Measurements from ENCODE around the gene CCDC148. TPM values are rescaled to one million over a fixed set of nuclear protein-coding genes. Genes with fewer than 3 reads are reported as not detected.

CCDC148 gene
- total and polyA plus RNA-seq, 4 donors, result 0.02 to 0.42 (median 0.31) TPM

DNA sequence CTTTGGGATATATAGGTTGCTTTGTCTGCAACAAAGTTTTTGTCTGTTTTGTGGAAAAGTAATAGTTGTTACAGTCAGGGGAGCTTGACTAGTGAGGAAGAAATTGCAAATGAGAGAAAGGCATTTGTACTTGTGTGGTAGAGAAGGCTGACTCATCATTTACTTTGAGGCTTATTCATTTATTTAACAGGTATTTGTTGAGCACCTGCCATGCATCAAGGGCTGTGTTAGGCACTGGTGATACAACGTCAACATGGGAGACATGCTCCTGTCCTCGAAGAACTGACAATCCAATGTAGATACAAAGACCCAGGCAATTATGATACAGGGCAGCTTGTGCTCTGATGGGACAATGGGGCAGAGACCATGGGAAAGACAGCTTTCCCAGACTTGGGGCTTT, 275.4 kb downstream of the CCDC148 start:
- Histone ChIP-seq H3K9ac (ENCODE audit: low read depth in 1 of 2, low read length in 2 of 2) (no peak overlapping the region), H3K27ac (ENCODE audit: low read depth in 1 of 2, low read length in 2 of 2) (no peak overlapping the region)
- WGBS, result 86% methylated on average over 2 of the region's 2 CpGs

DNA sequence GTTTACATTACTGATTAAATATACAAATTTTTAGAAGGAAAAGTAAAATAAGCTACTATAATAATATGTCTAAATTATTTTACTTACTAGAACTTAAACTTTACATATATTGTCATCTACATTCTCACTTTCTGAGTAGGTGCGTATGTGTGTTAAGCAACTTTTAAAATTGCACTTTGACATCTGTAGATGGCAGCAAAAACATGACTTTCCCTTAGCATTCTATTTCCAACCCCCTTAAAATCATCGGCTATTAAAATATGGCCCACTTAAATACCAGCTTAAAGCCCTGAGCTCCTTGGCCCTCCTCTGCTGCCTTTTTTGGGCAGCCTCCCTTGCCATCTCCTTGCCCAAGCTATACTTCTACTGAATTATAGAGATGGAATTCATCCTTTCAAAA, 276.9 kb downstream of the CCDC148 start:
- H3K9ac ChIP-seq (ENCODE audit: low read depth in 1 of 2, low read length in 2 of 2), result no peak overlapping the region
- H3K4me1 ChIP-seq (ENCODE audit: control insufficient read depth in 4 of 4, insufficient read depth in 4 of 4, low read length in 3 of 4), result peaks cover 0 to 2% (median 0%) of the 10 kb centered on the region in 4 donors
- WGBS, result 34% methylated on average over 2 of the region's 2 CpGs
- H3K36me3 ChIP-seq (ENCODE audit: control insufficient read depth in 4 of 4, insufficient read depth in 3 of 4, low read depth in 1 of 4, low read length in 3 of 4), result no peaks in the 10 kb centered on the region
- H3K4me3 ChIP-seq (ENCODE audit: low read depth in 1 of 3, low read length in 3 of 3), result no peak overlapping the region
- DNase-seq (ENCODE audit: low spot score), result no peak
- no peaks in the 10 kb centered on the region for H3K9me3 ChIP-seq (ENCODE audit: control insufficient read depth in 4 of 4, low read length in 3 of 4)
- H3K27ac ChIP-seq (ENCODE audit: low read depth in 1 of 2, low read length in 2 of 2), result no peak overlapping the region
- no peaks in the 10 kb centered on the region for H3K27me3 ChIP-seq (ENCODE audit: control insufficient read depth in 4 of 4, insufficient read depth in 4 of 4, low read length in 3 of 4)
- TF ChIP-seq GABPA (IDR thresholded peaks at IDR 0.05 in 1 of 2, conservative IDR thresholded peaks at IDR 0.05 in 1 of 2) (no peak), SP1 (IDR thresholded peaks at IDR 0.05) (no peak), RXRA (IDR thresholded peaks at IDR 0.05) (no peak), TAF1 (conservative IDR thresholded peaks at IDR 0.05) (no peak), HNF4A (conservative IDR thresholded peaks at IDR 0.05) (peak; percentile 11 to 45), RAD21 (IDR thresholded peaks at IDR 0.05) (peak; percentile 82 to 86), FOXA2 (IDR thresholded peaks at IDR 0.05) (no peak), EGR1 (IDR thresholded peaks at IDR 0.05; ENCODE audit: low read depth in 2 of 2) (no peak), HNF4G (IDR thresholded peaks at IDR 0.05) (no peak), NR2F2 (IDR thresholded peaks at IDR 0.05) (no peak), JUND (IDR thresholded peaks at IDR 0.05) (no peak), YY1 (IDR thresholded peaks at IDR 0.05) (no peak), FOXA1 (IDR thresholded peaks at IDR 0.05) (no peak)
- TF ChIP-seq, protein P1, sequence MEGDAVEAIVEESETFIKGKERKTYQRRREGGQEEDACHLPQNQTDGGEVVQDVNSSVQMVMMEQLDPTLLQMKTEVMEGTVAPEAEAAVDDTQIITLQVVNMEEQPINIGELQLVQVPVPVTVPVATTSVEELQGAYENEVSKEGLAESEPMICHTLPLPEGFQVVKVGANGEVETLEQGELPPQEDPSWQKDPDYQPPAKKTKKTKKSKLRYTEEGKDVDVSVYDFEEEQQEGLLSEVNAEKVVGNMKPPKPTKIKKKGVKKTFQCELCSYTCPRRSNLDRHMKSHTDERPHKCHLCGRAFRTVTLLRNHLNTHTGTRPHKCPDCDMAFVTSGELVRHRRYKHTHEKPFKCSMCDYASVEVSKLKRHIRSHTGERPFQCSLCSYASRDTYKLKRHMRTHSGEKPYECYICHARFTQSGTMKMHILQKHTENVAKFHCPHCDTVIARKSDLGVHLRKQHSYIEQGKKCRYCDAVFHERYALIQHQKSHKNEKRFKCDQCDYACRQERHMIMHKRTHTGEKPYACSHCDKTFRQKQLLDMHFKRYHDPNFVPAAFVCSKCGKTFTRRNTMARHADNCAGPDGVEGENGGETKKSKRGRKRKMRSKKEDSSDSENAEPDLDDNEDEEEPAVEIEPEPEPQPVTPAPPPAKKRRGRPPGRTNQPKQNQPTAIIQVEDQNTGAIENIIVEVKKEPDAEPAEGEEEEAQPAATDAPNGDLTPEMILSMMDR (IDR thresholded peaks at IDR 0.05; ENCODE audit: low read depth, low read length, missing input control), result peak; percentile 37
- TF ChIP-seq, protein P2, sequence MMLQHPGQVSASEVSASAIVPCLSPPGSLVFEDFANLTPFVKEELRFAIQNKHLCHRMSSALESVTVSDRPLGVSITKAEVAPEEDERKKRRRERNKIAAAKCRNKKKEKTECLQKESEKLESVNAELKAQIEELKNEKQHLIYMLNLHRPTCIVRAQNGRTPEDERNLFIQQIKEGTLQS (IDR thresholded peaks at IDR 0.05), result no peak
- TF ChIP-seq, protein P3, sequence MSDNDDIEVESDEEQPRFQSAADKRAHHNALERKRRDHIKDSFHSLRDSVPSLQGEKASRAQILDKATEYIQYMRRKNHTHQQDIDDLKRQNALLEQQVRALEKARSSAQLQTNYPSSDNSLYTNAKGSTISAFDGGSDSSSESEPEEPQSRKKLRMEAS (IDR thresholded peaks at IDR 0.05), result no peak

More for the DNA sequence above, 275.4 kb downstream of the CCDC148 start:
- no peaks in the 10 kb centered on the region for H3K27me3 ChIP-seq (ENCODE audit: control insufficient read depth in 4 of 4, insufficient read depth in 4 of 4, low read length in 3 of 4)
- no peaks in the 10 kb centered on the region for H3K36me3 ChIP-seq (ENCODE audit: control insufficient read depth in 4 of 4, insufficient read depth in 3 of 4, low read depth in 1 of 4, low read length in 3 of 4)
- no peaks in the 10 kb centered on the region for H3K9me3 ChIP-seq (ENCODE audit: control insufficient read depth in 4 of 4, low read length in 3 of 4)
- no peak overlapping the region for H3K4me3 ChIP-seq (ENCODE audit: low read depth in 1 of 3, low read length in 3 of 3)
- no peak for DNase-seq (ENCODE audit: low spot score)
- peaks cover 0 to 4% (median 1%) of the 10 kb centered on the region in 4 donors for H3K4me1 ChIP-seq (ENCODE audit: control insufficient read depth in 4 of 4, insufficient read depth in 4 of 4, low read length in 3 of 4)
- TF ChIP-seq, protein P3 (IDR thresholded peaks at IDR 0.05), result no peak

DNA sequence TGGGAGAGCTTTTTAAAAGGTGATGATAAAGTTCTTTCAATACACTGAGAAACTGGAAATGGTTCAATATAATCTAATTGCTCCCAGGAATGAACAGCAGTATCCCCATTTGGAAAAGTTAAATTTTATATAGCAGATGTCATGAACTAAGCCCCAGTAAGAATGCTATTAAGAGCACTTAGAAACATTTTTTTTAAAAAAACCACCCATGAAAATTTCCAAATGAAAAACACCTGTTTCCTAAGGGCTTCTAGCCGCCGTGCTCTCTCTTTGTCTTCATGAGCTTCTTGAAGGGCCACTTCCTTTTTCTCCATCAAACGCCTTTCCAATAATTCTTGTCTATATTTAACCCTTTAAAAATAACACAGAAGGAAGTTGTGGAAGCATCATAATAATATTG, 277.9 kb downstream of the CCDC148 start:
- WGBS, result 79% methylated on average over 3 of the region's 3 CpGs
- Histone ChIP-seq H3K9ac (ENCODE audit: low read depth in 1 of 2, low read length in 2 of 2) (no peak overlapping the region), H3K4me3 (ENCODE audit: low read depth in 1 of 3, low read length in 3 of 3) (no peak overlapping the region), H3K27ac (ENCODE audit: low read depth in 1 of 2, low read length in 2 of 2) (no peak overlapping the region), H3K36me3 (ENCODE audit: control insufficient read depth in 4 of 4, insufficient read depth in 3 of 4, low read depth in 1 of 4, low read length in 3 of 4) (no peaks in the 10 kb centered on the region), H3K27me3 (ENCODE audit: control insufficient read depth in 4 of 4, insufficient read depth in 4 of 4, low read length in 3 of 4) (no peaks in the 10 kb centered on the region), H3K9me3 (ENCODE audit: control insufficient read depth in 4 of 4, low read length in 3 of 4) (no peaks in the 10 kb centered on the region), H3K4me1 (ENCODE audit: control insufficient read depth in 4 of 4, insufficient read depth in 4 of 4, low read length in 3 of 4) (peaks cover 0 to 2% (median 0%) of the 10 kb centered on the region in 4 donors)
- no peak for DNase-seq (ENCODE audit: low spot score)
- TF ChIP-seq YY1 (IDR thresholded peaks at IDR 0.05), result no peak
